DND-41 (cell line): Measurements from ENCODE around the gene SAMD8.
"Not testable (repeated sequence)": the region's sequence is repeated elsewhere in the genome, so short reads cannot be mapped to it uniquely, and the experiment has no call there.

Source experiments
- ATAC-seq: fragments of 200-7000 bp; cut with Tn5 transposase; 3 replicates; pipeline ENCODE4 v1.9.1; 2021; ENCODE audit warnings: low read depth; ENCODE audit not compliant: insufficient read depth
- DNase-seq: peaks from one replicate; pipeline ENCODE4 v3.0.0-alpha.2; 2020
- H2AFZ ChIP-seq: 2 replicates; pipeline ENCODE4 v1.6.0; 2012; ENCODE audit warnings: low read depth, low read length
- H3K27ac ChIP-seq: 2 replicates; pipeline ENCODE4 v1.5.1; 2012; ENCODE audit warnings: low read length, inconsistent platforms
- H3K27me3 ChIP-seq: fragments of 200-600 bp; sonication (generic); 2 replicates; pipeline ENCODE4 v1.6.0; 2012; ENCODE audit warnings: low read length, mild to moderate bottlenecking, inconsistent platforms; ENCODE audit not compliant: insufficient read depth, poor library complexity
- H3K36me3 ChIP-seq: 2 replicates; pipeline ENCODE4 v1.5.1; 2012; ENCODE audit warnings: low read length, inconsistent platforms; ENCODE audit not compliant: insufficient read depth
- H3K4me1 ChIP-seq: 2 replicates; pipeline ENCODE4 v1.5.1; 2012; ENCODE audit warnings: mild to moderate bottlenecking, low read length; ENCODE audit not compliant: insufficient read depth
- H3K4me2 ChIP-seq: 2 replicates; pipeline ENCODE4 v1.6.0; 2012; ENCODE audit warnings: mild to moderate bottlenecking, moderate library complexity, low read length, inconsistent platforms; ENCODE audit not compliant: insufficient read depth
- H3K4me3 ChIP-seq, 2 experiments: fragments of 200-600 bp in 1 of 2; shearing (Covaris generic) in 1 of 2; 2 replicates each; pipeline ENCODE4 v1.5.1; 2012 to 2016; ENCODE audit warnings: inconsistent platforms in 2 of 2, low read length in 2 of 2, mild to moderate bottlenecking in 2 of 2, low read depth in 1 of 2, moderate library complexity in 1 of 2
- H3K79me2 ChIP-seq: 2 replicates; pipeline ENCODE4 v1.6.0; 2012; ENCODE audit warnings: low read length, inconsistent platforms; ENCODE audit not compliant: insufficient read depth
- H3K9ac ChIP-seq: 2 replicates; pipeline ENCODE4 v1.6.0; 2012; ENCODE audit warnings: low read depth, mild to moderate bottlenecking, inconsistent platforms, low read length, moderate library complexity
- H3K9me3 ChIP-seq: 2 replicates; pipeline ENCODE4 v1.5.1; 2012; ENCODE audit warnings: low read length, moderate library complexity, mild to moderate bottlenecking, inconsistent platforms; ENCODE audit not compliant: insufficient read depth, severe bottlenecking
- H4K20me1 ChIP-seq: 2 replicates; pipeline ENCODE4 v1.6.0; 2012; ENCODE audit warnings: low read length; ENCODE audit not compliant: insufficient read depth
- EZH2 ChIP-seq: IDR thresholded peaks from 3 replicates; pipeline ENCODE4 v1.6.1; 2012; ENCODE audit warnings: borderline replicate concordance, low read depth, mild to moderate bottlenecking, moderate library complexity, low read length, inconsistent platforms; ENCODE audit not compliant: severe bottlenecking
- TF ChIP-seq, protein P1 (sequence below): IDR thresholded peaks from 2 replicates; pipeline ENCODE4 v1.5.1; 2012; ENCODE audit warnings: borderline replicate concordance, low read length, moderate library complexity, mild to moderate bottlenecking; ENCODE audit not compliant: poor library complexity, severe bottlenecking; ENCODE audit errors: extremely low read depth

SAMD8 gene

DNA sequence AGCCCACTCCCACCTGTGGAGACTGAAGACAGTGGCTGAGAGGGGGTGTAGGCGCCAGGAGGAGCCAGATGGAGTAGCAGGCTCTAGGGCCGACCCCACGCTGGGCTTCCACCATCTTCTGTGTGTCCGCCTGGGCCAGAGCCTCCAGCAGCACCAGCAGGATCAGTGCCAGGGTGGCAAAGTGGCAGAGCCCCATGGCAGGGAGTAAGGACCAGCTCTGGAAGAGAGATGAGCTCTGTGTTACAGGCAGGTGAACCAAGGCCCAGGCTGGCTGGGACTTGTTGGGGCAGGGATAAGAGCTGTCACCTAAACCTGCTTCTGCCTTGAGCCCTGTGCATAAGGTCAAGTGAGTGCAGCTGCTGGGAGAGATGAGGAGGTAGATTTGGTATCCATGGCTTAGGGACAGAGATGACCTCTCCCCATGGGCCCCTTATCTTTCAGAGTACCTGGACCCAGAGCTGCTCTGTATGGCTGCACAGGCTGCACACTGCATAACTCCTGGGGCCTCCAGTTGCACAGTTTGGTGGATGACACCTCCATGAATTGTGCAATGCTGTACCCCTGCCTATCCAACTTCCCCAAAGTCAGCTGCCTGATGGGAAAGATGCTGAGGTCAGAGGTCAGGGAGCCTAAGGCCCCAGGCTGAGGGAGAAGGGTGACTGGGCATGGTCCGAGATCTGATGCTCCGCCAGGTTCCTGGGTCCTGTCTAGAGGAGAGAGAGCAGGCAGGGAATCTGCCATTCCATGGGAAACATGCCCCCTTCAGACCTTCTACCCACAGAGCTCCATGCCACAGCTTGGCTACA, 7.4 kb upstream of the SAMD8 start:
- Histone ChIP-seq H3K27me3 (no peaks in the 10 kb centered on the region), H3K4me2 (no peak overlapping the region), H3K79me2 (no peaks in the 10 kb centered on the region), H3K4me3 (no peak overlapping the region), H2AFZ (no peak overlapping the region), H3K27ac (no peak overlapping the region), H3K36me3 (no peaks in the 10 kb centered on the region), H3K4me1 (peaks cover 8% of the 10 kb centered on the region), H3K9ac (no peak overlapping the region), H4K20me1 (no peaks in the 10 kb centered on the region), H3K9me3 (no peaks in the 10 kb centered on the region)
- no peak for ATAC-seq
- TF ChIP-seq EZH2: no peak
- TF ChIP-seq, protein P1, sequence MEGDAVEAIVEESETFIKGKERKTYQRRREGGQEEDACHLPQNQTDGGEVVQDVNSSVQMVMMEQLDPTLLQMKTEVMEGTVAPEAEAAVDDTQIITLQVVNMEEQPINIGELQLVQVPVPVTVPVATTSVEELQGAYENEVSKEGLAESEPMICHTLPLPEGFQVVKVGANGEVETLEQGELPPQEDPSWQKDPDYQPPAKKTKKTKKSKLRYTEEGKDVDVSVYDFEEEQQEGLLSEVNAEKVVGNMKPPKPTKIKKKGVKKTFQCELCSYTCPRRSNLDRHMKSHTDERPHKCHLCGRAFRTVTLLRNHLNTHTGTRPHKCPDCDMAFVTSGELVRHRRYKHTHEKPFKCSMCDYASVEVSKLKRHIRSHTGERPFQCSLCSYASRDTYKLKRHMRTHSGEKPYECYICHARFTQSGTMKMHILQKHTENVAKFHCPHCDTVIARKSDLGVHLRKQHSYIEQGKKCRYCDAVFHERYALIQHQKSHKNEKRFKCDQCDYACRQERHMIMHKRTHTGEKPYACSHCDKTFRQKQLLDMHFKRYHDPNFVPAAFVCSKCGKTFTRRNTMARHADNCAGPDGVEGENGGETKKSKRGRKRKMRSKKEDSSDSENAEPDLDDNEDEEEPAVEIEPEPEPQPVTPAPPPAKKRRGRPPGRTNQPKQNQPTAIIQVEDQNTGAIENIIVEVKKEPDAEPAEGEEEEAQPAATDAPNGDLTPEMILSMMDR: no peak
- DNase-seq: no peak

- Histone ChIP-seq H3K9ac (no peak overlapping the region), H3K4me1 (peaks cover 16% of the 10 kb centered on the region), H2AFZ (no peak overlapping the region), H3K9me3 (no peaks in the 10 kb centered on the region), H3K27me3 (no peaks in the 10 kb centered on the region), H3K4me3 (no peak overlapping the region), H3K27ac (no peak overlapping the region), H3K4me2 (no peak overlapping the region), H3K36me3 (no peaks in the 10 kb centered on the region), H4K20me1 (no peaks in the 10 kb centered on the region), H3K79me2 (peaks cover 2% of the 10 kb centered on the region; the same call in 1 of the 2 replicates)
- DNase-seq: no peak
- ATAC-seq: no peak
- TF ChIP-seq EZH2: no peak
- TF ChIP-seq, protein P1: no peak
Measured at GRCh38 chr10:75104842-75105241, 6.6 kb upstream of the SAMD8 start.

DNA sequence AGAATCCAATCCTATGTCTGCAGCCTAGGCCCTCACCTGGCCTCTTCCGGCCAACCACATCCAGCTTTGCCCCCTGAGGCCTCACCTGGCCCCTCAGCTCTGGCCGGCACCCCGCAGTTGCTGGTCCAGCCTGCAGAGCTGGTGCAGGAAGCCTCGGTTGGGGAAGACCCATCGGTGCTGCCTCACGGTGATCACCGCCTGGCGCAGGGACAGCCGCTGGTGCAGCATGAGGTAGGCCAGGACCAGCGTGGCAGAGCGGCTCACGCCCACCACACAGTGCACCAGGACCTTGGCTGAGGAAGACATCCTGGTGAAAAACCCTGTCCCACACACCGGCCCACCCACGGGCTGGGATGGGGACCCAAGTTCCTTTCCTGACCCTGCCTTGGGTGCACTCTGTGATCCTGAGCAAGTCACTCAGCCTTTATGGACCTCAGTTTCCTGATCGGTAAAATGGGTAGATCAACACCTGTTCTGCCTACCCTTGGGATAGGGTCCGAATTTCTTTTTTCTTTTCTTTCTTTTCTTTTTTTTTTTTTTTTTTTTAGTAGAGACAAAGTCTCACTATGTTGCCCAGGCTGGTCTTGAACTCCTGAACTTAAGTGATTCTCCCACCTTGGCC, 5.8 kb upstream of the SAMD8 start:
- no peak for TF ChIP-seq EZH2
- H3K4me3 ChIP-seq: no peak overlapping the region
- H4K20me1 ChIP-seq: no peaks in the 10 kb centered on the region
- H3K27ac ChIP-seq: no peak overlapping the region
- DNase-seq (no peak), ATAC-seq (no peak)
- H3K4me2 ChIP-seq: no peak overlapping the region
- no peaks in the 10 kb centered on the region for H3K9me3 ChIP-seq
- no peaks in the 10 kb centered on the region for H3K27me3 ChIP-seq
- peaks cover 10% of the 10 kb centered on the region for H3K79me2 ChIP-seq
- H2AFZ ChIP-seq: no peak overlapping the region
- no peak overlapping the region for H3K9ac ChIP-seq
- H3K36me3 ChIP-seq: no peaks in the 10 kb centered on the region
- H3K4me1 ChIP-seq: peaks cover 24% of the 10 kb centered on the region

GRCh38 chr10:75106242-75106641, 5.2 kb upstream of the SAMD8 start:
- Histone ChIP-seq H4K20me1 (no peaks in the 10 kb centered on the region), H3K4me3 (no peak overlapping the region), H3K36me3 (no peaks in the 10 kb centered on the region), H3K9me3 (no peaks in the 10 kb centered on the region), H2AFZ (no peak overlapping the region), H3K79me2 (peaks cover 14% of the 10 kb centered on the region), H3K4me1 (peaks cover 27% of the 10 kb centered on the region), H3K9ac (no peak overlapping the region), H3K4me2 (no peak overlapping the region), H3K27me3 (no peaks in the 10 kb centered on the region), H3K27ac (no peak overlapping the region)
- ATAC-seq (no peak), DNase-seq (no peak)
- TF ChIP-seq, protein P1: no peak
- no peak for TF ChIP-seq EZH2

DNA sequence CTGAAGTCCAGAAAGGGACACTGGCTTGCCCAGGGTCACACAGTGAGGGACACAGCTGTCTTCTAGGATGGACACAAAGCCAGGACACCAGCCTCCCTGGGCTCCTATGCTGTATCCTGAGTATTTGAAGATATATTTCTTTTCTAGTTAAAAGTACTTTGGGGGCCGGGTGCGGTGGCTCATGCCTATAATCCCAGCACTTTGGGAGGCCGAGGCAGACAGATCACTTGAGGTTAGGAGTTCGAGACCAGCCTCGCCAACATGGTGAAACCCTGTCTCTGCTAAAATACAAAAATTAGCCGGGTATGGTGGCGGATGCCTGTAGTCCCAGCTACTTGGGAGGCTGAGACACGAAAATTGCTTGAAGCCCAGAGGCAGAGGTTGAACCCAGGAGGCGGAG, 4.6 kb upstream of the SAMD8 start:
- not testable (repeated sequence) for H3K9ac ChIP-seq, H4K20me1 ChIP-seq, H3K4me3 ChIP-seq, H3K27me3 ChIP-seq, H3K27ac ChIP-seq, DNase-seq, H3K4me2 ChIP-seq, H2AFZ ChIP-seq, ATAC-seq, H3K36me3 ChIP-seq, H3K9me3 ChIP-seq
- peaks cover 17% of the 10 kb centered on the region for H3K79me2 ChIP-seq
- peaks cover 29% of the 10 kb centered on the region for H3K4me1 ChIP-seq
